Measurements from ENCODE around the gene RNF149.

DNA sequence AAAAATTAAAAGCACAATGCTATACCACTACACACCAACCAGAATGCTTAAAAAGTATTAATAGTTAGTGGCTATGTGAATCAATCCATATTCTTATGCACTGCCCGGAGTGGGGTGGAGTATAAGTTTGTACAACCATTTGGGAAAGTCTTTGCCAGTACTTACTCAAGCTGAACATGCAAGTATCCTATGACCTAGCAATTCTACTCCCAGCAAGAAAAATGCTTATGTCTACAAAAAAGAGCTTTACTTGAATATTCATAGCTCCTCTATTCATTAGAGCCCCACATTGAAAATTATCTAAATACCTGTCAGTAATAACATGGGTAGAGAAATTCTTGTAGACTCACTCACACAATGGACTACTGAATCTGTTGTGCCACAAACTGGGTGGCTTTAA lies 77.3 kb downstream of the RNF149 start:
- TF ChIP-seq, protein P1, sequence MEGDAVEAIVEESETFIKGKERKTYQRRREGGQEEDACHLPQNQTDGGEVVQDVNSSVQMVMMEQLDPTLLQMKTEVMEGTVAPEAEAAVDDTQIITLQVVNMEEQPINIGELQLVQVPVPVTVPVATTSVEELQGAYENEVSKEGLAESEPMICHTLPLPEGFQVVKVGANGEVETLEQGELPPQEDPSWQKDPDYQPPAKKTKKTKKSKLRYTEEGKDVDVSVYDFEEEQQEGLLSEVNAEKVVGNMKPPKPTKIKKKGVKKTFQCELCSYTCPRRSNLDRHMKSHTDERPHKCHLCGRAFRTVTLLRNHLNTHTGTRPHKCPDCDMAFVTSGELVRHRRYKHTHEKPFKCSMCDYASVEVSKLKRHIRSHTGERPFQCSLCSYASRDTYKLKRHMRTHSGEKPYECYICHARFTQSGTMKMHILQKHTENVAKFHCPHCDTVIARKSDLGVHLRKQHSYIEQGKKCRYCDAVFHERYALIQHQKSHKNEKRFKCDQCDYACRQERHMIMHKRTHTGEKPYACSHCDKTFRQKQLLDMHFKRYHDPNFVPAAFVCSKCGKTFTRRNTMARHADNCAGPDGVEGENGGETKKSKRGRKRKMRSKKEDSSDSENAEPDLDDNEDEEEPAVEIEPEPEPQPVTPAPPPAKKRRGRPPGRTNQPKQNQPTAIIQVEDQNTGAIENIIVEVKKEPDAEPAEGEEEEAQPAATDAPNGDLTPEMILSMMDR (IDR thresholded peaks at IDR 0.05 in 4 of 5, conservative IDR thresholded peaks at IDR 0.05 in 1 of 5): no peak
- no peak for TF ChIP-seq POLR2A (IDR thresholded peaks at IDR 0.05)
